Stimulated activated CD4-positive, alpha-beta T cell treated with anti-CD3 and anti-CD28 coated beads, TNF-alpha, amount 100 ng/mL, for 1 hour (primary cell): Measurements from ENCODE around the gene ALG1.
A peak's percentile ranks its signal among the peaks of the same experiment; 100 is the strongest.

Experiments used
- DNase-seq, 3 donors: peaks; one replicate each; pipeline ENCODE4 v3.0.0-alpha.2; 2020; ENCODE audit warnings: low read depth in 3 of 3, low spot score in 1 of 3

Gene ALG1

GRCh38 chr16:5071681-5072333, at the start of gene ALG1:
TSS of gene ALG1 (plus strand) at chr16:5071843. CDS start at chr16:5071850, 7 bp downstream.
- DNase-seq: peak; percentile 70 to 80 (median 78)

- DNase-seq: no peak
These were observed 49.1 kb upstream of the ALG1 start for GRCh38 chr16:5022521-5022920.

- no peak for DNase-seq
These were observed 47.0 kb upstream of the ALG1 start for GRCh38 chr16:5024632-5025031.

GRCh38 chr16:5025171-5025632, 46.4 kb upstream of the ALG1 start:
- DNase-seq: no peak

- DNase-seq: no peak
These were observed 45.0 kb upstream of the ALG1 start for GRCh38 chr16:5026664-5027063.

- DNase-seq: no peak
These were observed 44.6 kb upstream of the ALG1 start for GRCh38 chr16:5027086-5027485.

GRCh38 chr16:5027575-5028235, 43.9 kb upstream of the ALG1 start:
- DNase-seq: no peak

GRCh38 chr16:5028950-5029475, 42.6 kb upstream of the ALG1 start:
- no peak for DNase-seq

- no peak for DNase-seq
These were observed 41.3 kb upstream of the ALG1 start for GRCh38 chr16:5030251-5030870.

GRCh38 chr16:5031601-5032000, 40.0 kb upstream of the ALG1 start:
- no peak for DNase-seq

GRCh38 chr16:5032748-5033167, 38.9 kb upstream of the ALG1 start:
- DNase-seq: no peak

- DNase-seq: peak; percentile 54 to 69 (median 57)
These were observed 38.1 kb upstream of the ALG1 start, which contains the start of gene NAGPA for GRCh38 chr16:5033256-5034166. TSS of gene NAGPA (minus strand) at chr16:5033935. CDS start at chr16:5033914, 21 bp downstream.

GRCh38 chr16:5034167-5034523, 37.5 kb upstream of the ALG1 start:
- no peak for DNase-seq

GRCh38 chr16:5035909-5036227, 35.8 kb upstream of the ALG1 start:
- no peak for DNase-seq

GRCh38 chr16:5036228-5037156, 35.2 kb upstream of the ALG1 start:
- no peak for DNase-seq

- DNase-seq: no peak
These were observed 31.2 kb upstream of the ALG1 start for GRCh38 chr16:5040451-5040850.

- DNase-seq: no peak
These were observed 30.0 kb upstream of the ALG1 start for GRCh38 chr16:5041600-5042133.

GRCh38 chr16:5042574-5043171, 29.0 kb upstream of the ALG1 start:
- no peak for DNase-seq

GRCh38 chr16:5044011-5044540, 27.6 kb upstream of the ALG1 start:
- DNase-seq: no peak
